ENCODE data around the gene FXYD1.
"Not testable (repeated sequence)": the region's sequence is repeated elsewhere in the genome, so short reads cannot be mapped to it uniquely, and the experiment has no call there.

FXYD1 gene

DNA sequence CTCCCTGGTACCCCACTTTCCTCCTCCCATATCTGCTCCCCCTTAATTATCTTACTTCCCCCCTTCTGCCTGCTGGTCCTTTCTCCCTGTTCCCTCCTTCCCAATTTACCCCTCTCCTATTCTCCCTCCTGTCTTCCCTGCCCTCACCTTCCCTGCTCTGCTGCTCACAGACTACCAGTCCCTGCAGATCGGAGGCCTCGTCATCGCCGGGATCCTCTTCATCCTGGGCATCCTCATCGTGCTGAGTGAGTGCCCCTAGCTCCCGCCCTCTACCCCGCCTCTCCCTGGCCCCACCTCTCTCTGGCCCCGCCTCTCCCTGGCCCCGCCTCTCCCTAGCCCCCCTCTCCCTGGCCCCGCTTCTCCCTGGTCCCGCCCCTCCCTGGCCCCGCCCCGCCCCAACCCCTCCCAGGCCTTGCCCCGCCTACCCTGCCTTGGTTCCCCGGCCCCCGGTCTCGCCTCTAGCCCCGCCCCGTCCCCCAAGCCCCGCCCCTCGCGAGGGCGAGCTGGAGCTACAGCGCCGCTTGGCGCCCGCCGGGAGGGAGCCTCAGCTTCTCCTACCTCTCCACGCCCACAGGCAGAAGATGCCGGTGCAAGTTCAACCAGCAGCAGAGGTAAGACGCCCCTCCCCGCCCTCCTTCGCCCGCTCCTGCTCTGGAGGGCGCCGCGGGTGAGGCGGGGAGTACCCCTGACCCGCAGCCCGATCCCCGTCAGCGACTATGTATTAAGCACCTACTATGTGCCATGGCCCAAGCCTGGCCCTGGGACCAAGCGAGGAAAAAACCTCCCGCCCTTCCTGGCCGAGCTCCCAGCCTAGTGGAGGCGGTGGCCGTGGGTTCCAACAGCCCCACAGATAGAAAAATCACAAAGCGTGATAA, 2.6 kb downstream of the FXYD1 start:
- Mint-ChIP-seq H3K4me3 (peak overlapping the region; percentile 80), H3K9me3 (no peaks in the 10 kb centered on the region), H3K36me3 (ENCODE audit: low read depth) (no peaks in the 10 kb centered on the region), H3K27ac (peak overlapping the region; percentile 84), H3K27me3 (ENCODE audit: low read depth) (peaks cover 40% of the 10 kb centered on the region), H3K4me1 (ENCODE audit: low read depth) (peaks cover 28% of the 10 kb centered on the region)

DNA sequence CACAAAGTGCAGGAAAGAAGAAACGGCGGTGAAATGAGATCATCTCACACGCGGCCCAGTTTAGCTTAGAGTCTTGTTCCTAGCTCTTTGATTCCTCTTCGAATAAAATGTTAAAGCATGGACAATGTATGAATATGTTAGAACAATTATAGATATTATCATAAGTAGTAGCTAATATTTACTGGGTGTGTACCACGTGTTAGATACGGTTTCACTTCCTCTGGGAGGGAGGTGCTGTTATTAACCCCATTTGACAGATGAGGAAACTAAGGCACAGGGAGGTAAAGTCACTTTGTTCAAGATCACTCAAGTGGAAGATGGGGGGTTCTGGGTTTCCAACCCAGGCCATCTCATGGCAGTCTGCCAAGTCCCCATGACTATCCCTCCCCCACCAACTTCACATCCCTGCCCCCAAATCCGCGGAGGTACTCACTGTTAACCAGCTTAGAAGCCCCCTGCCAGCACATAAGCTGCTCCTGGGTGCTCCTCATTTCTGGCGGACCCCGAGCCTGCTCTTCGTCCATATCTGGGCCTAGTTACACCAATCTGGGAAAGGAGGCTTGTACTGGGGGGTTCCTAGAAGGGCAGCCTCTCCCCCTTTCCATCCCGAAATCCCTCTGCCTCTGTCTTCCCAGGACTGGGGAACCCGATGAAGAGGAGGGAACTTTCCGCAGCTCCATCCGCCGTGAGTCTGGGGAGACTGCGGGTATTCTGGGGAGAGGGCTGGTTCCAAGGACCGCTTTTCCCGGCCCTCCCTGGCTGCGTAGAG, 3.4 kb downstream of the FXYD1 start:
- H3K9me3 Mint-ChIP-seq, result no peaks in the 10 kb centered on the region
- H3K27ac Mint-ChIP-seq, result peak overlapping the region; percentile 84
- peaks cover 38% of the 10 kb centered on the region for H3K27me3 Mint-ChIP-seq (ENCODE audit: low read depth)
- H3K36me3 Mint-ChIP-seq (ENCODE audit: low read depth), result peaks cover under 1% of the 10 kb centered on the region
- H3K4me3 Mint-ChIP-seq, result peak overlapping the region; percentile 80
- peaks cover 27% of the 10 kb centered on the region for H3K4me1 Mint-ChIP-seq (ENCODE audit: low read depth)

DNA sequence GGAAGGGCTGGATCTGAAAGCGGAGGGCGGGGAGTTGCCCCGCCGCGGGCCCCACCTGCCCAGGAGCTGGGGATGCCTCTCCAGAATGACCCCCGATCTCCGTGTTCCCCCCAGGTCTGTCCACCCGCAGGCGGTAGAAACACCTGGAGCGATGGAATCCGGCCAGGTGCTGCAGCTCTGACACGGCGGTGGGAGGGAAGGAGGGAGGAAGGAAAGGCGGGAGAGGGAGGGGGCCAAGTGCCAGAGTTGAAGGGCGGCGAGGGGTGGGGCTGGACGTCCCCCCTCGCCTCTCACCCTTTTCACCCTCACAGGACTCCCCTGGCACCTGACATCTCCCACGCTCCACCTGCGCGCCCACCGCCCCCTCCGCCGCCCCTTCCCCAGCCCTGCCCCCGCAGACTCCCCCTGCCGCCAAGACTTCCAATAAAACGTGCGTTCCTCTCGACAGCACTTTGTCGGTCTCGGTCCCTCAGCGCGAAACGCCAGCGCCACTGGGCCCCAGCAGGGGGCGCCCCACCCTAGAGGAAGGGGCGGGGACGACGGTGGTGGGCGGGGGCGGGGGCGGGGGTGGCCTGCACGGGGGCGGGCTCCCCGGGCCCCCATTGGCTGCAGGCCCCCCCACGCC, 4.1 kb downstream of the FXYD1 start:
- Mint-ChIP-seq H3K36me3 (ENCODE audit: low read depth) (peaks cover 1% of the 10 kb centered on the region), H3K9me3 (no peaks in the 10 kb centered on the region), H3K4me3 (peak overlapping the region; percentile 72), H3K4me1 (ENCODE audit: low read depth) (peaks cover 26% of the 10 kb centered on the region), H3K27ac (no peak overlapping the region), H3K27me3 (ENCODE audit: low read depth) (peaks cover 32% of the 10 kb centered on the region)

DNA sequence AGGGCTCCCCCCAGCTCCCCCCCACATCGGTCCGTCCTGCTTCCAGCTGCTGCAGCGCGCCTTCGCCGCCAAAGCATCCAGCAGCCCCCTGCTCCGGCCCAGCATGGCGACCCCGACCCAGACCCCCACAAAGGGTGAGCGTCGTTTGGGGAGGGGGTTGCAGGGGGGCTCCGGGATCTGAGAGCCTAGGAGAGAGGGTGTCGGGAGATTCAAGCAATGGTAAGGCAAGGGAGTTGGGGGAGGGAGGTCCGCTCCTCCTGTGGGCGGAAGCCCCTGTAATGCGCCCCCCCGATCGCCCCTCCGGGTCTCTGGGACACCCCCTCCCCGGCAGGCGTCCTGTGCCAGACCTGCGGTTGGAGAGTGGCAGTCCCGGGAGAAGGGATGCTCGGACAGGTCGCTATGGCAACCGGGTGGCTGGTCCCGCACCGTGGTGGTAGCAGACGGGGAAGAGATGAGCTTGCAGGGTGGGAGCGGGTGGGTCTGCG, 4.6 kb downstream of the FXYD1 start, which contains the start of gene FXYD7:
Gene FXYD7, plus strand, starts transcription at position 25 of the 485 bp plus-strand sequence. Its CDS starts 79 bp downstream, at position 104.
- Mint-ChIP-seq H3K4me3 (peak within 1 kb of the TSS; percentile 80), H3K27ac (no peak within 1 kb of the TSS), H3K4me1 (ENCODE audit: low read depth) (peaks cover 26% of the 10 kb centered on the region), H3K36me3 (ENCODE audit: low read depth) (peaks cover 1% of the 10 kb centered on the region), H3K27me3 (ENCODE audit: low read depth) (peaks cover 28% of the 10 kb centered on the region), H3K9me3 (no peaks in the 10 kb centered on the region)

DNA sequence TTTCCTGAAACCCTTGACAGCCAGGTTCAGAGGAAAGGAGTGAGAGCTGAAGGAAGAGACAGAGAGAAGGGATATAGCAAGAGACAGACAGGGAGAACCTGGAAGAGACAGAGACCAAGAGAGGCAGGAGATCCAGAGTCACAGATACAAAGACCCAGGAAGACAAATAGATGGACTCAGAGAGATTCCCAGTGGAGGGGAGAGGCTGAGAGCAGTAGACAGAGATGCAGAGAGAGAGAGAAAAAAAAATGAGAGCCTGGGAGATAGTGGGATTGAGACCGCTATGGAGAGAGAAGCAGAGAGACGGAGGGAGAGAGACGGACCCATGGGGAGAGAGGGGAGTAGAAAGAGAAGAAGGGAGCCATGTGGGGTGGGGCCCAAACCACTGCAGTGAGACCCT, 5.2 kb downstream of the FXYD1 start:
- Mint-ChIP-seq H3K9me3 (no peaks in the 10 kb centered on the region), H3K36me3 (ENCODE audit: low read depth) (peaks cover 1% of the 10 kb centered on the region), H3K4me1 (ENCODE audit: low read depth) (peaks cover 26% of the 10 kb centered on the region), H3K27ac (no peak overlapping the region), H3K27me3 (ENCODE audit: low read depth) (peaks cover 28% of the 10 kb centered on the region), H3K4me3 (no peak overlapping the region)

DNA sequence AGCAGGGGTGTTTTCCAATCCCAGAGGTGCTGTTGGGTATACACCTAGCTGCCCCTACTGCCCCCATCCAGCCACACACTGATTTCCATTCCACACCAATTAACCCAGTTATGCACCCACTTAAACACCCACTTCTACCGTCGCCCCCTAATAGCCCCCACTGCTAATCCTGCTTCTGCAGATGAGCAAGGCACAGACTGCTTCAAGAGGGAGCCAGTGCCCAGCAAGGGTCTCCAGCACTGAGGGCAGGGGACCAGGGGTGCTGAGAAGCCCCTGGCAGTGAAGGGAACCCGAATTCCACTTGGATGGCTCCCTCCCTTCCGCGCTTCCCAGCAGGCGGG, 5.6 kb downstream of the FXYD1 start:
- Mint-ChIP-seq H3K27me3 (ENCODE audit: low read depth) (peaks cover 28% of the 10 kb centered on the region), H3K4me1 (ENCODE audit: low read depth) (peaks cover 27% of the 10 kb centered on the region), H3K4me3 (no peak overlapping the region), H3K27ac (no peak overlapping the region), H3K36me3 (ENCODE audit: low read depth) (peaks cover 1% of the 10 kb centered on the region), H3K9me3 (no peaks in the 10 kb centered on the region)

DNA sequence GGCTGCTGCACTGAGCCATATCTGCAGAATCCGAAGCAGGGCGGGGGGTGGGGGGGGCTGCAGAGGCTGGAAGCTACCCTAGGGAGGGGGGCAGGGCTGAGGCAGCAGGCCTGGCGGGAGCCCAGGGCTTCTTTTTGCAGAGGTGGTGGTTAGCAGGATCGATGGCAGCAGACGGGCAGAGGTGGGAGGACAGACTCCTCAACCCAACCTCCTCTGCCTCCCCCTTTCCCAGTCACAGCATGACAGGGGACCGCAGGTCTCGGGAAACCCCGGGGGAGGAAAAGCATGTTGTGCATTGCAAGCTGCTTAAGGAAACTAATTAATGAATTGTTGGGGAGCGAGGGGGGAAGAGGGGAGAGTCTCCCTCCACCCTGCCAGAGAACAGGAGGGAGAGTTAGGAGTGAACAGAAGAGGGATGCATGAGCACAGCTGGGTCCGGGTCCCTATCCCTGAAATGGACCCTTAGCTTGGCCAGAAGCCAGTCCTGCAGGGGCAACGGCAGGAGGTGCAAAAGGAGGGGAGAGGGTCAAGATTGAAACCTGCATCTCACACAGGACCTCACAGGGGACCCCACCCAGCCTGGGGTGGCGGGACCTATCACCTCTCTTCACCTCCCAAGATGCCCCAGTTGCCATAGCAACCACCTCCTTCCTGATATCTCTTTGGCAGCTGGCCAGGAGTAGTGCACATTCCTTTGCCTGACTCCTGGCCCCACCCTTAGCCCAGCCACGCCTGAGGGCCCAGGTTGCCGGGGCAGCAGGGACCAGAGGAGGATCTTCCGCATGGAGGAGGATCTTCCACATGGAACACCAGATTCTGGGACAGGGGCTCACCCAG, 6.2 kb downstream of the FXYD1 start:
- peaks cover 28% of the 10 kb centered on the region for H3K27me3 Mint-ChIP-seq (ENCODE audit: low read depth)
- no peak overlapping the region for H3K27ac Mint-ChIP-seq
- H3K9me3 Mint-ChIP-seq, result no peaks in the 10 kb centered on the region
- H3K4me3 Mint-ChIP-seq, result no peak overlapping the region
- peaks cover 1% of the 10 kb centered on the region for H3K36me3 Mint-ChIP-seq (ENCODE audit: low read depth)
- peaks cover 28% of the 10 kb centered on the region for H3K4me1 Mint-ChIP-seq (ENCODE audit: low read depth)

DNA sequence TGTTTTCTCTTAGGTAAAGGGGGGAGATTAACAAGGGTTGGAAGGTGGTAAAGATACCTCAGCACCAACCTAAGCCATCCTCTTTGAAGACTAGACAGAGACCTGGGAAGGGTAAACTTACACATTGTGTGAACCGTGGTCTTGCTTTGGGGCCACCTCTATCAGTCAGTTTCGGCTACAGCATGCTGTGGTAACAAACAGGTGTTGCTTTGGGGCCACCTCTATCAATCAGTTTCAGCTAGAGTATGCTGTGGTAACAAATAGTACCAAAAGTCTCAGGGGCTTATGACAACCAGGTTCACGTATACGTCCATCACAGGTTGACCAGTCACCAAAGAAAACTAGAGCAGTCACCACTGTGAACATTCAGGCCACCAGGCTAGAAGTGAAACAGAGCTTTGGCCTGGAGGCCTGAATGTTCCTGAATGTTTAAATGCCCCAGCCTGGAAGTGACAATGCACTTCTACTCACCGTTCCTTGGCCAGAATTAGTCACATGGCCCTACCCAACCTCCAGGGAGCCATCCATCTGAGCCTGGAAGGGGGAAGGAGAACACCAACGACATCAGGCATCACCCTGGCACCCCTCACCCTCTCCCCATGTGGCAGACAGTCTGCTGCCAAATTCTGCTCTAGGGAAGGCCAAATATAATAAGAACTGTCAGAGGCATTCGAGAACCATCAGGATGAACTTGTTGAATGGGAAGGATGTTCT, 8.3 kb downstream of the FXYD1 start:
- peaks cover 1% of the 10 kb centered on the region for H3K36me3 Mint-ChIP-seq (ENCODE audit: low read depth)
- H3K27ac Mint-ChIP-seq, result no peak overlapping the region
- no peaks in the 10 kb centered on the region for H3K9me3 Mint-ChIP-seq
- H3K4me3 Mint-ChIP-seq, result no peak overlapping the region
- peaks cover 17% of the 10 kb centered on the region for H3K27me3 Mint-ChIP-seq (ENCODE audit: low read depth)
- H3K4me1 Mint-ChIP-seq (ENCODE audit: low read depth), result peaks cover 17% of the 10 kb centered on the region

DNA sequence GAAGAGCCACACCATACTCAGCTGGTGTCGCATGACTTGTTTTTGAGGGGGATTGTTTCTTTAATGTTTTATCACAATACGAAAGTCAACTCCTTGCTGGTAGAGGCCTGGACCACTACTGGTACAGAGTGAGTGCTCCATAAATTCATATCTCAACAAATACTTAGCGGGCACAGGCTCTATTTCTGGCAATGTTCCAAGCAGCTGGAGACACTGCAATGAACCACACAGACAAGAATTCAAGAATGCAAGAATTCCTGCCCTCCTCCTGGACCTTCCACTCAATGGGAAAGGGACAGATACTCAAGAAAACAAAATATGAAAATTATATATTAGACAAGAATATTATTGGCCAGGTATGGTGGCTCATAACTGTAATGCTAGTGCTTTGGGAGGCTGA, 10.8 kb downstream of the FXYD1 start:
- Mint-ChIP-seq H3K27ac (no peak overlapping the region), H3K4me1 (ENCODE audit: low read depth) (peaks cover 22% of the 10 kb centered on the region), H3K27me3 (ENCODE audit: low read depth) (peaks cover 10% of the 10 kb centered on the region), H3K4me3 (no peak overlapping the region), H3K9me3 (no peaks in the 10 kb centered on the region), H3K36me3 (ENCODE audit: low read depth) (peaks cover 4% of the 10 kb centered on the region)

DNA sequence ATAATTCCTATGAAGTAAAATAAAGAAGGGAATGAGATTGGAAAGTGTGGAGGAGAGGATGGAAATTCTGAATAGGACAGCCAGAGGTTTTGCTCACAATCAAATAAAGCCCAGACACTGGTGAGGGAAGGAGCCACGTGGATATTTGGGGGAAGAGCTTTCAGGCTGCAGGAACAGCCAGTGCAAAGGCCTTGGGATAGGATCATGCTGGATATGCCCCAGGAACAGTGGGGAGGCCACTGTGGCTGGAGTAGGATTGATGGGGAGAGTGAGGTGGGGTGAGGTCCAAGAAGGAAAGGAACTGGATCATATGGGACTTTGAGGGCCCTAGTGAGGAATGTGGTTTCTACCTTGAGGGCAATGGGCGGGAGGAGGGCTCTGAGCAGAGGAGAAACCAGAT, 11.8 kb downstream of the FXYD1 start:
- no peak overlapping the region for H3K4me3 Mint-ChIP-seq
- no peaks in the 10 kb centered on the region for H3K9me3 Mint-ChIP-seq
- H3K27me3 Mint-ChIP-seq (ENCODE audit: low read depth), result peaks cover 6% of the 10 kb centered on the region
- peaks cover 4% of the 10 kb centered on the region for H3K36me3 Mint-ChIP-seq (ENCODE audit: low read depth)
- peaks cover 17% of the 10 kb centered on the region for H3K4me1 Mint-ChIP-seq (ENCODE audit: low read depth)
- H3K27ac Mint-ChIP-seq, result no peak overlapping the region

DNA sequence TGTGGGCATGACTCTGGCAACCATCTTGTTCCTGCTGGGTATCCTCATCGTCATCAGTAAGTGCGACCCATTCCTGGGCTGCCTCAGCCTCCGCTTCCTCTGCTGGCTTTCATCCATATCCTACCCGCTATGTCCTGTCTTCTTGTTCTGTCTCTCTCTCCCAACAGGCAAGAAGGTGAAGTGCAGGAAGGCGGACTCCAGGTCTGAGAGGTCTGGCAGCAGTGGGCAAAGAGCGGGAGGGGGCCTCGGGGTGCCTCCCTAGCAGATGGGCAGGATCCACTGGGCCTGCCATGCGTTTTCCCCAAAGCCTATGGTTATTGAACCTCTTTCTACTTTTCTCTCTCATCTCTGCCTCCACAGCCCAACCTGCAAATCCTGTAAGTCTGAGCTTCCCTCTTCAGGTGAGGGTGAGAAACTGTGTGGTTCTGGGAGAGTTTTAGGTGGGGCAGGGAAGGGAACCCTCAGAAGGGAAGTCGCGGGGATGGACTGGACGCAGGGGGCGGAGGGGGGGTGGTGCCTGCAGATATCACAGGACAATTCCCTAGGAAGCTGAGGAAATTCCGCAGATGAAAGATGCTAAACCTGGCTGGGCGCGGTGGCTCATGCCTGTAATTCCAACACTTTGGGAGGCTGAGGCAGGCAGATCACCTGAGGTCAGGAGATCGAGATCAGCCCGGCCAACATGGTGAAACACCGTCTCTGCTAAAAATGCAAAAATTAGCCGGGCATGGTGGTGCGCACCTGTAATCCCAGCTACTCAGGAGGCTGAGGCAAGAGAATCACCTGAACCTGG, 12.8 kb downstream of the FXYD1 start:
- H3K27me3 Mint-ChIP-seq (ENCODE audit: low read depth), result peaks cover 6% of the 10 kb centered on the region
- H3K9me3 Mint-ChIP-seq, result no peaks in the 10 kb centered on the region
- H3K27ac Mint-ChIP-seq, result no peak overlapping the region
- no peak overlapping the region for H3K4me3 Mint-ChIP-seq
- peaks cover 26% of the 10 kb centered on the region for H3K4me1 Mint-ChIP-seq (ENCODE audit: low read depth)
- H3K36me3 Mint-ChIP-seq (ENCODE audit: low read depth), result peaks cover 12% of the 10 kb centered on the region

DNA sequence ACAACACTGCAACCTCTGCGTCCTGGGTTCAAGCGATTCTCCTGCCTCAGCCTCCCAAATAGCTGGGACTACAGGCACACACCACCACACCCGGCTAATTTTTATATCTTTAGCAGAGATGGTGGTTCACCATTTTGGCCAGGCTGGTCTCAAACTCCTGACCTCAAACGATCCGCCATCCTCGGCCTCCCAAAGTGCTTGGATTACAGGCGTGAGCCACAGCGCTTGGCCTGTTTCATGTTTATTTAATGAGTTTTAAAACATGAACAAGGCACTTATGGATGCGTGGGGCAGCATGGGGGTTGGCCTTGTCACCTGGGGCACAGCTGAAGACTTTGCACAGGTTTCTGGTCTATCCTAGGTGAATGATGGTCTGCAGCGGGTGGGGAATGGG, 14.5 kb downstream of the FXYD1 start:
- Mint-ChIP-seq H3K27ac (peak overlapping the region; percentile 47), H3K4me1 (ENCODE audit: low read depth) (peaks cover 33% of the 10 kb centered on the region), H3K36me3 (ENCODE audit: low read depth) (peaks cover 23% of the 10 kb centered on the region), H3K4me3 (peak overlapping the region; percentile 99)
- H3K27me3 Mint-ChIP-seq (ENCODE audit: low read depth); H3K9me3 Mint-ChIP-seq: not testable (repeated sequence)

Data from T-helper 1 cell treated with Interleukin-12 subunit alpha and Interleukin-12 subunit beta and Interleukin-4 antibody, amounts not matched to agents 30 μg/mL and 1 μg/mL, for 36 hours (primary cell).